GM21515 (cell line): ENCODE measurements around the gene LRRC15.

Experiments
- ATAC-seq: cut with Tn5 transposase; IDR thresholded peaks from one replicate; pipeline ENCODE4 v1.9.1; 2021; ENCODE audit not compliant: unreplicated experiment

The LRRC15 gene

GRCh38 chr3:194369522-194370279 lies at the start of gene LRRC15:
Gene LRRC15, minus strand, starts transcription at chr3:194369743. Its CDS starts 8,700 bp downstream, at chr3:194361043.
- ATAC-seq: no peak

GRCh38 chr3:194418671-194419070 lies 49.1 kb upstream of the LRRC15 start:
- no peak for ATAC-seq

- ATAC-seq: no peak
Measured at GRCh38 chr3:194407423-194407822, 37.9 kb upstream of the LRRC15 start.

- no peak for ATAC-seq
Measured at GRCh38 chr3:194405766-194406165, 36.2 kb upstream of the LRRC15 start.

- ATAC-seq: no peak
Measured at GRCh38 chr3:194404365-194405140, 35.0 kb upstream of the LRRC15 start.

- no peak for ATAC-seq
Measured at GRCh38 chr3:194401868-194402329, 32.4 kb upstream of the LRRC15 start.

GRCh38 chr3:194401346-194401745 lies 31.8 kb upstream of the LRRC15 start:
- ATAC-seq: no peak

GRCh38 chr3:194399874-194400411 lies 30.4 kb upstream of the LRRC15 start:
- ATAC-seq: no peak

- ATAC-seq: no peak
Measured at GRCh38 chr3:194399166-194399565, 29.6 kb upstream of the LRRC15 start, which contains the start of gene GP5. Gene GP5, minus strand, starts transcription at chr3:194399266. Its CDS starts 984 bp downstream, at chr3:194398282.

GRCh38 chr3:194397757-194398312 lies 28.3 kb upstream of the LRRC15 start:
- no peak for ATAC-seq

GRCh38 chr3:194396859-194397756 lies 27.6 kb upstream of the LRRC15 start:
- no peak for ATAC-seq

- no peak for ATAC-seq
Measured at GRCh38 chr3:194396539-194396858, 27.0 kb upstream of the LRRC15 start.

- no peak for ATAC-seq
Measured at GRCh38 chr3:194395778-194396538, 26.4 kb upstream of the LRRC15 start.

- no peak for ATAC-seq
Measured at GRCh38 chr3:194395212-194395611, 25.7 kb upstream of the LRRC15 start.

GRCh38 chr3:194392576-194392975 lies 23.0 kb upstream of the LRRC15 start:
- no peak for ATAC-seq

- no peak for ATAC-seq
Measured at GRCh38 chr3:194390835-194391234, 21.3 kb upstream of the LRRC15 start.

GRCh38 chr3:194389269-194389668 lies 19.7 kb upstream of the LRRC15 start:
- ATAC-seq: no peak

GRCh38 chr3:194387926-194388418 lies 18.4 kb upstream of the LRRC15 start:
- ATAC-seq: no peak

- ATAC-seq: no peak
Measured at GRCh38 chr3:194387276-194387675, 17.7 kb upstream of the LRRC15 start.

- ATAC-seq: no peak
Measured at GRCh38 chr3:194386648-194387047, 17.1 kb upstream of the LRRC15 start.
